Hepatic stellate cell (primary cell): ENCODE data around the gene ABCB7.
"Not testable (repeated sequence)": the region's sequence is repeated elsewhere in the genome, so short reads cannot be mapped to it uniquely, and the experiment has no call there.

Experiments
- DNase-seq: peaks from one replicate; pipeline ENCODE4 v3.0.0; 2011; ENCODE audit warnings: low spot score

ABCB7 gene

GRCh38 chrX:75155827-75156525 lies at the start of gene ABCB7:
TSS of gene ABCB7 (minus strand) at chrX:75156283. CDS start at chrX:75156272, 11 bp downstream.
- DNase-seq = peak; percentile 27

GRCh38 chrX:75188415-75189206 lies 32.5 kb upstream of the ABCB7 start:
- DNase-seq = not testable (repeated sequence)

- DNase-seq = no peak
Measured at GRCh38 chrX:75181721-75182120, 25.6 kb upstream of the ABCB7 start.

GRCh38 chrX:75179536-75180293 lies 23.6 kb upstream of the ABCB7 start:
- DNase-seq = not testable (repeated sequence)

GRCh38 chrX:75172257-75172890 lies 16.3 kb upstream of the ABCB7 start:
- not testable (repeated sequence) for DNase-seq

GRCh38 chrX:75158054-75158453 lies 2.0 kb upstream of the ABCB7 start:
- no peak for DNase-seq

GRCh38 chrX:75156531-75156945 lies 455 bp upstream of the ABCB7 start:
- no peak for DNase-seq

GRCh38 chrX:75155447-75155826 lies 646 bp downstream of the ABCB7 start:
- DNase-seq = no peak

GRCh38 chrX:75154871-75155270 lies 1.2 kb downstream of the ABCB7 start:
- no peak for DNase-seq

- DNase-seq = no peak
Measured at GRCh38 chrX:75151827-75152592, 4.1 kb downstream of the ABCB7 start.

GRCh38 chrX:75149654-75150053 lies 6.4 kb downstream of the ABCB7 start:
- no peak for DNase-seq

GRCh38 chrX:75132672-75133071 lies 23.4 kb downstream of the ABCB7 start:
- no peak for DNase-seq

GRCh38 chrX:75131973-75132627 lies 24.0 kb downstream of the ABCB7 start:
- DNase-seq = no peak

- DNase-seq = not testable (repeated sequence)
Measured at GRCh38 chrX:75129069-75129468, 27.0 kb downstream of the ABCB7 start.

- DNase-seq = no peak
Measured at GRCh38 chrX:75118296-75118695, 37.8 kb downstream of the ABCB7 start.

- DNase-seq = no peak
Measured at GRCh38 chrX:75115707-75116413, 40.2 kb downstream of the ABCB7 start.

GRCh38 chrX:75114638-75115037 lies 41.4 kb downstream of the ABCB7 start:
- no peak for DNase-seq

- DNase-seq = no peak
Measured at GRCh38 chrX:75113664-75114063, 42.4 kb downstream of the ABCB7 start.

GRCh38 chrX:75107863-75108509 lies 48.1 kb downstream of the ABCB7 start:
- no peak for DNase-seq

- no peak for DNase-seq
Measured at GRCh38 chrX:75106772-75107171, 49.3 kb downstream of the ABCB7 start.
